Measurements from ENCODE around the gene LYZL1. TPM values are rescaled to one million over a fixed set of nuclear protein-coding genes. Genes with fewer than 3 reads are reported as not detected.

LYZL1 gene
- total and polyA plus RNA-seq, 4 experiments from 2014 or later = not detected

- peaks cover 15 to 16% of the 10 kb centered on the region in 2 donors for H3K27me3 Mint-ChIP-seq
- intact Hi-C loops (cut with micrococcal nuclease) = no loop called here
- H3K27me3 ChIP-seq (ENCODE audit: insufficient read depth, low read length) = no peaks in the 10 kb centered on the region
- H3K36me3 ChIP-seq (ENCODE audit: insufficient read depth, low read length) = no peaks in the 10 kb centered on the region
- no peak overlapping the region for H3K4me3 ChIP-seq (ENCODE audit: low read length in 2 of 2)
- H3K4me1 Mint-ChIP-seq = peaks cover 0 to 2% (median under 1%) of the 10 kb centered on the region in 4 donors
- no peaks in the 10 kb centered on the region for H3K4me1 ChIP-seq (ENCODE audit: insufficient read depth, low read length)
- CTCF ChIA-PET (ENCODE audit: partially characterized antibody) = no interaction called here
- H3K4me3 Mint-ChIP-seq = no peak overlapping the region
- DNase-seq = no peak
- no peak overlapping the region for H3K27ac ChIP-seq (ENCODE audit: low read depth, low read length)
- H3K27ac Mint-ChIP-seq = no peak overlapping the region
- no peaks in the 10 kb centered on the region for H3K36me3 Mint-ChIP-seq
- POLR2A ChIA-PET (ENCODE audit: partially characterized antibody) = no interaction called here
- no peaks in the 10 kb centered on the region for H3K9me3 ChIP-seq (ENCODE audit: control insufficient read depth in 1 of 2, low read length in 2 of 2)
- no peaks in the 10 kb centered on the region for H3K9me3 Mint-ChIP-seq
Observed at GRCh38 chr10:29322918-29323317, 34.0 kb downstream of the LYZL1 start.

DNA sequence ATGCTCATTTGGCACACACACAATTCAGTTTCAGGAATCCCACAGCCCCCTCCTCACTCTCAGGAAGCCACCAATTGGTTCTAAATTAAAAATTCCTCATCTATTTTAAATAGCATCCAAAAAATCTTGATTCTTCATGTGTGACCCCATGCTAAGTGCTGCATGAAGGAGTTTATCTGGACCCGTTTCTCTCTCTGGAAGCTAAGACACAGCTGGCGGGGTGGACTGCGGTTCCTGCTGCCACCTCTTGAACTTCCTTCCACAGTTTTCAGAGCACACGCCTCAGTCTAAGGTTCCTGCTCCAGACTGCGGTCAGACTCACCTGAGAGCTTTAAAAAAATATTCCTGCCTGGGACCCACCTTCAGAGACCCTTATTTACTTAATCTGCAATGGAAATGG is 34.5 kb downstream of the LYZL1 start:
- Histone ChIP-seq H3K4me1 (ENCODE audit: insufficient read depth, low read length) (no peaks in the 10 kb centered on the region), H3K4me3 (ENCODE audit: low read length in 2 of 2) (no peak overlapping the region), H3K27ac (ENCODE audit: low read depth, low read length) (no peak overlapping the region), H3K27me3 (ENCODE audit: insufficient read depth, low read length) (no peaks in the 10 kb centered on the region), H3K36me3 (ENCODE audit: insufficient read depth, low read length) (no peaks in the 10 kb centered on the region), H3K9me3 (ENCODE audit: control insufficient read depth in 1 of 2, low read length in 2 of 2) (no peaks in the 10 kb centered on the region)
- intact Hi-C loops (cut with micrococcal nuclease) = no loop called here
- no peaks in the 10 kb centered on the region for H3K9me3 Mint-ChIP-seq
- no peak overlapping the region for H3K4me3 Mint-ChIP-seq
- H3K27ac Mint-ChIP-seq = no peak overlapping the region
- ChIA-PET POLR2A (ENCODE audit: partially characterized antibody) (no interaction called here), CTCF (ENCODE audit: partially characterized antibody) (no interaction called here)
- H3K27me3 Mint-ChIP-seq = peaks cover 12 to 16% of the 10 kb centered on the region in 2 donors
- H3K36me3 Mint-ChIP-seq = no peaks in the 10 kb centered on the region
- DNase-seq = no peak
- H3K4me1 Mint-ChIP-seq = no peaks in the 10 kb centered on the region

- POLR2A ChIA-PET (ENCODE audit: partially characterized antibody) = no interaction called here
- H3K27me3 ChIP-seq (ENCODE audit: insufficient read depth, low read length) = no peaks in the 10 kb centered on the region
- no peaks in the 10 kb centered on the region for H3K9me3 ChIP-seq (ENCODE audit: control insufficient read depth in 1 of 2, low read length in 2 of 2)
- H3K4me1 Mint-ChIP-seq = no peaks in the 10 kb centered on the region
- intact Hi-C loops (cut with micrococcal nuclease) = no loop called here
- H3K36me3 Mint-ChIP-seq = no peaks in the 10 kb centered on the region
- no peaks in the 10 kb centered on the region for H3K36me3 ChIP-seq (ENCODE audit: insufficient read depth, low read length)
- H3K4me3 ChIP-seq (ENCODE audit: low read length in 2 of 2) = no peak overlapping the region
- no peaks in the 10 kb centered on the region for H3K4me1 ChIP-seq (ENCODE audit: insufficient read depth, low read length)
- CTCF ChIA-PET (ENCODE audit: partially characterized antibody) = no interaction called here
- peaks cover 13 to 19% of the 10 kb centered on the region in 2 donors for H3K27me3 Mint-ChIP-seq
- no peak overlapping the region for H3K4me3 Mint-ChIP-seq
- no peaks in the 10 kb centered on the region for H3K9me3 Mint-ChIP-seq
- no peak overlapping the region for H3K27ac Mint-ChIP-seq
- H3K27ac ChIP-seq (ENCODE audit: low read depth, low read length) = no peak overlapping the region
- DNase-seq = no peak
Observed at GRCh38 chr10:29324220-29324841, 35.5 kb downstream of the LYZL1 start.

DNA sequence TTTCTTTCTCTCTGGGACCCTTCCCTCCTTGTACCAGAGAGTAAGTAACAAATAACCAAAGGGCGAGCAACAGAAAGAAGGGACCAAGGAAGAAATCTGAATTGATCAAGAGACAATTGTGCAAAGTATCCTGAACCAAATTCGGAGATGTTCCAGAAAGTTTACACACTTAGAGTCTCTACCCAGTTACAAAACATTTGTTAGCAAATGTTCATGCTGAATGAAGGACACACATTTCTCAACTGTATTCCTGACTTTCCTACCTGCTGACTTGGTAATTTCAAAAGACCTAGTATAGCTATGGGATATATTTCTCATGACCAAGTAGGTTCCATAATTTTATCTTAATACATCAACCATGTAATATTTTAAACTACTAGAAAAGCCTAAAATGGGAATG is 37.4 kb downstream of the LYZL1 start:
- H3K36me3 Mint-ChIP-seq = no peaks in the 10 kb centered on the region
- CTCF ChIA-PET (ENCODE audit: partially characterized antibody) = no interaction called here
- no peaks in the 10 kb centered on the region for H3K9me3 Mint-ChIP-seq
- H3K4me1 ChIP-seq (ENCODE audit: insufficient read depth, low read length) = no peaks in the 10 kb centered on the region
- no peak overlapping the region for H3K27ac ChIP-seq (ENCODE audit: low read depth, low read length)
- no peak overlapping the region for H3K4me3 Mint-ChIP-seq
- H3K36me3 ChIP-seq (ENCODE audit: insufficient read depth, low read length) = no peaks in the 10 kb centered on the region
- peaks cover 12 to 19% of the 10 kb centered on the region in 2 donors for H3K27me3 Mint-ChIP-seq
- no peak for DNase-seq
- H3K27ac Mint-ChIP-seq = no peak overlapping the region
- H3K9me3 ChIP-seq (ENCODE audit: control insufficient read depth in 1 of 2, low read length in 2 of 2) = no peaks in the 10 kb centered on the region
- POLR2A ChIA-PET (ENCODE audit: partially characterized antibody) = no interaction called here
- no peaks in the 10 kb centered on the region for H3K27me3 ChIP-seq (ENCODE audit: insufficient read depth, low read length)
- H3K4me3 ChIP-seq (ENCODE audit: low read length in 2 of 2) = no peak overlapping the region
- intact Hi-C loops (cut with micrococcal nuclease) = no loop called here
- no peaks in the 10 kb centered on the region for H3K4me1 Mint-ChIP-seq

- Histone ChIP-seq H3K9me3 (ENCODE audit: control insufficient read depth in 1 of 2, low read length in 2 of 2) (no peaks in the 10 kb centered on the region), H3K36me3 (ENCODE audit: insufficient read depth, low read length) (no peaks in the 10 kb centered on the region), H3K27me3 (ENCODE audit: insufficient read depth, low read length) (no peaks in the 10 kb centered on the region), H3K4me3 (ENCODE audit: low read length in 2 of 2) (no peak overlapping the region), H3K4me1 (ENCODE audit: insufficient read depth, low read length) (no peaks in the 10 kb centered on the region), H3K27ac (ENCODE audit: low read depth, low read length) (no peak overlapping the region)
- DNase-seq = no peak
- no peaks in the 10 kb centered on the region for H3K4me1 Mint-ChIP-seq
- CTCF ChIA-PET (ENCODE audit: partially characterized antibody) = no interaction called here
- H3K9me3 Mint-ChIP-seq = no peaks in the 10 kb centered on the region
- intact Hi-C loops (cut with micrococcal nuclease) = no loop called here
- no peak overlapping the region for H3K4me3 Mint-ChIP-seq
- no peaks in the 10 kb centered on the region for H3K36me3 Mint-ChIP-seq
- H3K27me3 Mint-ChIP-seq = peaks cover 11 to 21% of the 10 kb centered on the region in 2 donors
- no peak overlapping the region for H3K27ac Mint-ChIP-seq
- POLR2A ChIA-PET (ENCODE audit: partially characterized antibody) = no interaction called here
Observed at GRCh38 chr10:29326886-29327745, 38.2 kb downstream of the LYZL1 start.

- Histone ChIP-seq H3K4me3 (ENCODE audit: low read length in 2 of 2) (no peak overlapping the region), H3K27ac (ENCODE audit: low read depth, low read length) (no peak overlapping the region), H3K27me3 (ENCODE audit: insufficient read depth, low read length) (no peaks in the 10 kb centered on the region), H3K4me1 (ENCODE audit: insufficient read depth, low read length) (no peaks in the 10 kb centered on the region), H3K9me3 (ENCODE audit: control insufficient read depth in 1 of 2, low read length in 2 of 2) (no peaks in the 10 kb centered on the region), H3K36me3 (ENCODE audit: insufficient read depth, low read length) (no peaks in the 10 kb centered on the region)
- H3K27ac Mint-ChIP-seq = no peak overlapping the region
- CTCF ChIA-PET (ENCODE audit: partially characterized antibody) = no interaction called here
- DNase-seq = no peak
- no peaks in the 10 kb centered on the region for H3K9me3 Mint-ChIP-seq
- intact Hi-C loops (cut with micrococcal nuclease) = no loop called here
- no peaks in the 10 kb centered on the region for H3K4me1 Mint-ChIP-seq
- POLR2A ChIA-PET (ENCODE audit: partially characterized antibody) = no interaction called here
- peaks cover 14 to 24% of the 10 kb centered on the region in 2 donors for H3K27me3 Mint-ChIP-seq
- no peaks in the 10 kb centered on the region for H3K36me3 Mint-ChIP-seq
- H3K4me3 Mint-ChIP-seq = no peak overlapping the region
Observed at GRCh38 chr10:29327746-29328102, 38.9 kb downstream of the LYZL1 start.

DNA sequence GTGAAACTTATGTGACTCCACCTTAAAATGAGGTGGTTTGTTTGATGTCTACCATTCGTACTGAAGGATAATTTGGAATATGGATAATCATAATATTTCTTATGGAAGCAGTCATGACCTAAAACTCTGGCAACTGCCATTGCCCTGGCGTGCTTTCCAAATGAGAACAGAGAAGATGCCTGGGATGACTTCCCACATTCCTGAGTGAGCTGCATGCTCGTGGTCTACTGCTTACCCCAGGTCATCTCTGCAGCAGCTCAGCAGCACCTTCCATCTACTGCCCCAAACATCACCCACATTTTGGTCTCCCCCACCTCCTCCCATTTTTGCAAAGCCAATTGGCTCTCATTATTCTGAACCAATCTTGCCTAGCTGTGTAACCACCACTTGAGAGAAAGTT is 40.1 kb downstream of the LYZL1 start:
- H3K27me3 ChIP-seq (ENCODE audit: insufficient read depth, low read length) = no peaks in the 10 kb centered on the region

More for the DNA sequence above, 40.1 kb downstream of the LYZL1 start:
- Histone ChIP-seq H3K27ac (ENCODE audit: low read depth, low read length) (no peak overlapping the region), H3K36me3 (ENCODE audit: insufficient read depth, low read length) (no peaks in the 10 kb centered on the region), H3K9me3 (ENCODE audit: control insufficient read depth in 1 of 2, low read length in 2 of 2) (no peaks in the 10 kb centered on the region), H3K4me3 (ENCODE audit: low read length in 2 of 2) (no peak overlapping the region), H3K4me1 (ENCODE audit: insufficient read depth, low read length) (no peaks in the 10 kb centered on the region)
- Mint-ChIP-seq H3K9me3 (no peaks in the 10 kb centered on the region), H3K4me3 (no peak overlapping the region), H3K4me1 (no peaks in the 10 kb centered on the region), H3K27ac (no peak overlapping the region), H3K36me3 (no peaks in the 10 kb centered on the region), H3K27me3 (peaks cover 14 to 23% of the 10 kb centered on the region in 2 donors)
- ChIA-PET CTCF (ENCODE audit: partially characterized antibody) (no interaction called here), POLR2A (ENCODE audit: partially characterized antibody) (no interaction called here)
- no peak for DNase-seq
- intact Hi-C loops (cut with micrococcal nuclease) = no loop called here

Measured in CD4-positive, alpha-beta memory T cell (primary cell).